Panc1 (cell line): Measurements from ENCODE around the gene CDH19.

Experiments used
- CTCF ChIP-seq: fragments of 450-650 bp; IDR thresholded peaks from 2 replicates; pipeline ENCODE4 v1.5.1; 2017; ENCODE audit warnings: mild to moderate bottlenecking
- POLR2AphosphoS5 ChIP-seq: IDR thresholded peaks from 2 replicates; pipeline ENCODE4 v1.6.1; 2012; ENCODE audit warnings: mild to moderate bottlenecking, low read depth, low read length, moderate library complexity
- REST ChIP-seq, 2 experiments: IDR thresholded peaks; 2 replicates each; pipeline ENCODE4 v1.6.1; 2011 to 2012; ENCODE audit warnings: low read depth in 2 of 2, control low read depth in 1 of 2, low read length in 1 of 2, mild to moderate bottlenecking in 1 of 2, moderate library complexity in 1 of 2; ENCODE audit not compliant: insufficient read depth in 1 of 2
- SIN3A ChIP-seq: IDR thresholded peaks from 2 replicates; pipeline ENCODE4 v1.6.1; 2012; ENCODE audit warnings: low read depth, mild to moderate bottlenecking, low read length, moderate library complexity, borderline replicate concordance; ENCODE audit not compliant: insufficient read depth

- TF ChIP-seq CTCF (peak; percentile 44), POLR2AphosphoS5 (no peak), REST (IDR thresholded peaks at IDR 0.05; ENCODE audit: insufficient read depth in 1 of 2, low read depth in 2 of 2, low read length in 1 of 2) (no peak), SIN3A (no peak)
Measured at GRCh38 chr18:66616523-66616983, 12.7 kb upstream of the CDH19 start.
